ENCODE measurements around the gene NAGPA. TPM values are rescaled to one million over a fixed set of nuclear protein-coding genes. Genes with fewer than 3 reads are reported as not detected.
"Not testable (repeated sequence)": the region's sequence is repeated elsewhere in the genome, so short reads cannot be mapped to it uniquely, and the experiment has no call there.

NAGPA gene
- polyA plus RNA-seq, 1 donor (not counting 4 experiments of a cell fraction or from before 2014, with no cell fraction given): 5.0 TPM

DNA sequence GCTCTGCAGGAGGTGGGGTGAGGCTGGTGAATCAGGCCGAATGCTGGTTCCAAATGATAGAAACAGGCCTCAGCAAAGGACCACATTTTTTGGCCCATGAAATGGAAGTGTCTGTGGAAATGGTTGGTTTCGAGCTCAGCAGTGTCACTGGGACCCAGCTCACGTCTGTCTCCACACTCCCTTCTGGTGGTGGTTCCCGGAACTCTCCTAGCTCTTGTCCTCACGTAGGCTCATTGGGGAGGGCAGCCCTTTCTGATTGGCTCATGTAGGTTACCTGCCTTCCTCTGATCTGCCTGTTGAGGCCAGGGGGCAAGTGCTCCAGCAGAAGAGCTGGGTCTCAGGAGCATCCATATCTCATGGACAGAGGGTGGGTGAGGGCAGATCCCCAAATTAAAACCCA is 41.9 kb upstream of the NAGPA start:
- no peak overlapping the region for H3K4me3 ChIP-seq (ENCODE audit: control insufficient read depth in 2 of 3, extremely low read depth in 1 of 3, insufficient read depth in 2 of 3, low read depth in 1 of 3, low read length in 3 of 3)
- no peak overlapping the region for H3K27ac ChIP-seq (ENCODE audit: control insufficient read depth, insufficient read depth, low read length)
- H4K20me1 ChIP-seq (ENCODE audit: control insufficient read depth, extremely low read depth, insufficient read depth, low read length): no peaks in the 10 kb centered on the region
- H3K4me1 ChIP-seq (ENCODE audit: control insufficient read depth, extremely low read depth, insufficient read depth, low read length): peaks cover 11% of the 10 kb centered on the region
- TF ChIP-seq, protein P1, sequence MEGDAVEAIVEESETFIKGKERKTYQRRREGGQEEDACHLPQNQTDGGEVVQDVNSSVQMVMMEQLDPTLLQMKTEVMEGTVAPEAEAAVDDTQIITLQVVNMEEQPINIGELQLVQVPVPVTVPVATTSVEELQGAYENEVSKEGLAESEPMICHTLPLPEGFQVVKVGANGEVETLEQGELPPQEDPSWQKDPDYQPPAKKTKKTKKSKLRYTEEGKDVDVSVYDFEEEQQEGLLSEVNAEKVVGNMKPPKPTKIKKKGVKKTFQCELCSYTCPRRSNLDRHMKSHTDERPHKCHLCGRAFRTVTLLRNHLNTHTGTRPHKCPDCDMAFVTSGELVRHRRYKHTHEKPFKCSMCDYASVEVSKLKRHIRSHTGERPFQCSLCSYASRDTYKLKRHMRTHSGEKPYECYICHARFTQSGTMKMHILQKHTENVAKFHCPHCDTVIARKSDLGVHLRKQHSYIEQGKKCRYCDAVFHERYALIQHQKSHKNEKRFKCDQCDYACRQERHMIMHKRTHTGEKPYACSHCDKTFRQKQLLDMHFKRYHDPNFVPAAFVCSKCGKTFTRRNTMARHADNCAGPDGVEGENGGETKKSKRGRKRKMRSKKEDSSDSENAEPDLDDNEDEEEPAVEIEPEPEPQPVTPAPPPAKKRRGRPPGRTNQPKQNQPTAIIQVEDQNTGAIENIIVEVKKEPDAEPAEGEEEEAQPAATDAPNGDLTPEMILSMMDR (optimal IDR thresholded peaks at IDR 0.05 in 1 of 3, IDR thresholded peaks at IDR 0.05 in 1 of 3, conservative IDR thresholded peaks at IDR 0.05 in 1 of 3; ENCODE audit: extremely low read depth in 1 of 3, insufficient read depth in 2 of 3, low read length in 3 of 3): no peak
- no peak for TF ChIP-seq EZH2 (IDR thresholded peaks at IDR 0.05; ENCODE audit: low read length)
- FAIRE-seq: no peak
- no peak overlapping the region for H2AFZ ChIP-seq (ENCODE audit: control insufficient read depth, low read length)
- peaks cover 11 to 24% of the 10 kb centered on the region in 2 experiments for H3K36me3 ChIP-seq (ENCODE audit: control insufficient read depth in 2 of 2, extremely low read depth in 1 of 2, insufficient read depth in 2 of 2, low read length in 2 of 2)
- no peaks in the 10 kb centered on the region for H3K9me1 ChIP-seq (ENCODE audit: control insufficient read depth, extremely low read depth, insufficient read depth, low read length)
- no peak overlapping the region for H3K4me2 ChIP-seq (ENCODE audit: control insufficient read depth, extremely low read depth, insufficient read depth, low read depth, low read length)
- H3K79me2 ChIP-seq (ENCODE audit: control insufficient read depth, insufficient read depth, low read length): peaks cover 12% of the 10 kb centered on the region
- dilution Hi-C loops (cut with MboI; ENCODE audit: extremely low pct_ligation_motif_present, low sequenced_read_pairs): no loop called here
- H3K9ac ChIP-seq (ENCODE audit: control insufficient read depth, extremely low read depth, insufficient read depth, low read length): no peak overlapping the region
- H3K9me3 ChIP-seq (ENCODE audit: control insufficient read depth, low read depth, low read length): no peaks in the 10 kb centered on the region
- DNase-seq (ENCODE audit: low read depth, low spot score): no peak
- H3K27me3 ChIP-seq (ENCODE audit: control insufficient read depth, extremely low read depth, insufficient read depth, low read length): no peaks in the 10 kb centered on the region

DNA sequence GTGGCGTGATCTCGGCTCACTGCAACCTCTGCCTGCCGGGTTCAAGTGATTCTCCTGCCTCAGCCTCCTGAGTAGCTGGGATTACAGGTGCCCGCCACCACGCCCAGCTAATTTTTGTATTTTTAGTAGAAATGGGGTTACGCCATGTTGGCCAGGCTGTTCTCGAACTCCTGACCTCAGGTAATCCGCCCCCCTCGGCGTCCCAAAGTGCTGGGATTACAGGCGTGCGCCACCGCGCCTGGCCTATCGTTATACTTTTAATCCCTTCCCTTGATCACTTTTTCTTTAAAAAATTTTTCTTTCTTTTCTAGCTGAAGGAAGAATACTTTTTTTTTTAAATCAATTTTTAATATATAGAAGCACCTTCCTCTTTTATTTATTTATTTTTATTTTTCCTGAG is 40.0 kb upstream of the NAGPA start:
- H3K27me3 ChIP-seq (ENCODE audit: control insufficient read depth, extremely low read depth, insufficient read depth, low read length); H3K27ac ChIP-seq (ENCODE audit: control insufficient read depth, insufficient read depth, low read length); H3K9ac ChIP-seq (ENCODE audit: control insufficient read depth, extremely low read depth, insufficient read depth, low read length); H3K9me3 ChIP-seq (ENCODE audit: control insufficient read depth, low read depth, low read length); H2AFZ ChIP-seq (ENCODE audit: control insufficient read depth, low read length); H3K4me2 ChIP-seq (ENCODE audit: control insufficient read depth, extremely low read depth, insufficient read depth, low read depth, low read length); dilution Hi-C loops (cut with MboI; ENCODE audit: extremely low pct_ligation_motif_present, low sequenced_read_pairs); H3K9me1 ChIP-seq (ENCODE audit: control insufficient read depth, extremely low read depth, insufficient read depth, low read length); H4K20me1 ChIP-seq (ENCODE audit: control insufficient read depth, extremely low read depth, insufficient read depth, low read length); H3K4me3 ChIP-seq (ENCODE audit: control insufficient read depth in 2 of 3, extremely low read depth in 1 of 3, insufficient read depth in 2 of 3, low read depth in 1 of 3, low read length in 3 of 3); DNase-seq (ENCODE audit: low read depth, low spot score); FAIRE-seq: not testable (repeated sequence)
- peaks cover 12% of the 10 kb centered on the region for H3K79me2 ChIP-seq (ENCODE audit: control insufficient read depth, insufficient read depth, low read length)
- H3K4me1 ChIP-seq (ENCODE audit: control insufficient read depth, extremely low read depth, insufficient read depth, low read length): peaks cover 11% of the 10 kb centered on the region
- peaks cover 11 to 24% of the 10 kb centered on the region in 2 experiments for H3K36me3 ChIP-seq (ENCODE audit: control insufficient read depth in 2 of 2, extremely low read depth in 1 of 2, insufficient read depth in 2 of 2, low read length in 2 of 2)

DNA sequence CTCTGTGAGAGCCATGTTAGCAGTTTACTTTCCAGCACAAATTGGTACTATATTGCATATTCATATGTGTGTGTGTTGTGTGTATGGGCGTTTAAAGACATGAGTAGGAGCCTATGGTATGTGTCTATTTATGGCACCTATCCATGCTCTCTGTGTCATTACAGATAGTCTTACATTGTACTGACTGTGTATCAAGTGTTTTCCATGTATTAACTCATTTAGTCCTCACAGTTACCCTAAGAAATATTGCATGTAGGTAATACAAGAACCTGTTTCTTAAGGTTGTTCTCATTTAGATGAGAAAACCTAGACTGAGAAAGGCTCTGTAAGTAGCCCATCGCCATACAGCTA is 39.5 kb upstream of the NAGPA start:
- Histone ChIP-seq H3K9ac (ENCODE audit: control insufficient read depth, extremely low read depth, insufficient read depth, low read length) (no peak overlapping the region), H3K27me3 (ENCODE audit: control insufficient read depth, extremely low read depth, insufficient read depth, low read length) (no peaks in the 10 kb centered on the region), H4K20me1 (ENCODE audit: control insufficient read depth, extremely low read depth, insufficient read depth, low read length) (no peaks in the 10 kb centered on the region), H3K36me3 (ENCODE audit: control insufficient read depth in 2 of 2, extremely low read depth in 1 of 2, insufficient read depth in 2 of 2, low read length in 2 of 2) (peaks cover 11 to 24% of the 10 kb centered on the region in 2 experiments), H3K4me3 (ENCODE audit: control insufficient read depth in 2 of 3, extremely low read depth in 1 of 3, insufficient read depth in 2 of 3, low read depth in 1 of 3, low read length in 3 of 3) (no peak overlapping the region), H3K4me1 (ENCODE audit: control insufficient read depth, extremely low read depth, insufficient read depth, low read length) (peaks cover 11% of the 10 kb centered on the region), H2AFZ (ENCODE audit: control insufficient read depth, low read length) (no peak overlapping the region), H3K4me2 (ENCODE audit: control insufficient read depth, extremely low read depth, insufficient read depth, low read depth, low read length) (no peak overlapping the region), H3K79me2 (ENCODE audit: control insufficient read depth, insufficient read depth, low read length) (peaks cover 12% of the 10 kb centered on the region), H3K9me3 (ENCODE audit: control insufficient read depth, low read depth, low read length) (no peaks in the 10 kb centered on the region), H3K9me1 (ENCODE audit: control insufficient read depth, extremely low read depth, insufficient read depth, low read length) (no peaks in the 10 kb centered on the region), H3K27ac (ENCODE audit: control insufficient read depth, insufficient read depth, low read length) (no peak overlapping the region)
- no peak for FAIRE-seq
- no peak for DNase-seq (ENCODE audit: low read depth, low spot score)
- dilution Hi-C loops (cut with MboI; ENCODE audit: extremely low pct_ligation_motif_present, low sequenced_read_pairs): no loop called here
- TF ChIP-seq EZH2 (IDR thresholded peaks at IDR 0.05; ENCODE audit: low read length): no peak
- TF ChIP-seq, protein P1 (optimal IDR thresholded peaks at IDR 0.05 in 1 of 3, IDR thresholded peaks at IDR 0.05 in 1 of 3, conservative IDR thresholded peaks at IDR 0.05 in 1 of 3; ENCODE audit: extremely low read depth in 1 of 3, insufficient read depth in 2 of 3, low read length in 3 of 3): no peak

All from keratinocyte (primary cell).